ENCODE measurements around the gene ESRRG.
"Not testable (repeated sequence)": the region's sequence is repeated elsewhere in the genome, so short reads cannot be mapped to it uniquely, and the experiment has no call there.

Gene ESRRG

GRCh38 chr1:216560527-216560926 lies 162.7 kb downstream of the ESRRG start:
- no peak for DNase-seq

DNA sequence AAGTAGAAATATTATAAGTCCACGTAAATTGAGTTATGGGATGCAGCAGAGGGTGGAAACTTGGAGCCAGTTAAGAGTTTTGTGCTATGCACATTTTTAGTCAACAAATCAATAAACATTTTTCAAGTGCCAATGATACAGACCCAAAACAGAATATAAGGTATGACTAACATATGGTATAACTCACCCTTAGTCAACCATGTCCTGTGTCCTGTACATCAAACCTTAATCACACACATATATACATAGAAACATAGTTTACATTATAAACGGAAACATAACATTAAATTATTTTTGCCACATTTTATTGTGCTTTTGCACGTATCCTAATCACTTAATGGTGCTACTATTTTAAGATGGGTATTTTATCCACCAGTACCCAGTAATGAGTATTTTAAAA lies 163.9 kb downstream of the ESRRG start:
- DNase-seq, result no peak

GRCh38 chr1:216555653-216556052 lies 167.6 kb downstream of the ESRRG start:
- DNase-seq, result no peak

GRCh38 chr1:216554934-216555333 lies 168.3 kb downstream of the ESRRG start:
- peak; percentile 44 for DNase-seq

DNA sequence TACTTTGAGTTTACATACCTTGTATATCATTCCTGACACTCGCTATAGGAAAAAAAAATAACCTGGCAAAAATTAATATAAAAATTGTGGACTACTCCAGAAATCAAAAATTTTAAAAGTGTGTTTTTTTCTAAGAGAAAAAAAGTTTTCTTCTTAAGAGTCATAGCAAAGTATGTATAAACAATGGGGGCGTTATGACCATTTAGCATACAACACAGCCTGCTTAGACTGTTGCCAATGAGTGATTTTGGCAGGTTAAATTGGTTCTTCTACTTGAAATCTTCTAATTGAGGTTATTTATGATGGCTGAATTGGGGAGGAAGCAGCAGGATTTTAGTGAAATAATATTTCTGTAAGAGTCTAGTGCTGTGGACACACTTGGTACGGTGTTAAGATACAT lies 169.5 kb downstream of the ESRRG start:
- DNase-seq, result no peak

- no peak for DNase-seq
Measured at GRCh38 chr1:216553040-216553439, 170.2 kb downstream of the ESRRG start.

- no peak for DNase-seq
Measured at GRCh38 chr1:216549796-216550195, 173.4 kb downstream of the ESRRG start.

DNA sequence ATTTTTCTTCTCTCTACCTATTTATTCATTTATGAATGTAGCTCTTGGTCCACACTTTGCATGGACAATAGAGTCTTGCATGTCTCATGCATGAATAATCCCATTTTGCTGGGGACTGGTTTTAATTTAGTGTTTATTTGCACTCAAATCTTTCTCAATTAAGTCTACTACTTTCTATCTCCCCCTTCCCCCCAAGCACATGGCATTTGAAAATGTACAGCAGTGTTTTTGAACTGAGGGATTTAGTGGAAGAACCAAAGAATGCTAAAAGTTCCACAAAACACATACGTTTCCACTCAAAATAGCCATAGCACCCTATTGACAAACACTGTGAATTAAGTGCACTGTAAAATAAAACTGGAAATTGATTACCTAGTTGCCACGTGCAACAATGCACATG lies 180.5 kb downstream of the ESRRG start:
- no peak for DNase-seq

GRCh38 chr1:216542263-216542662 lies 181.0 kb downstream of the ESRRG start:
- DNase-seq, result no peak

GRCh38 chr1:216535751-216536150 lies 187.5 kb downstream of the ESRRG start:
- DNase-seq, result no peak

- no peak for DNase-seq
Measured at GRCh38 chr1:216535059-216535458, 188.2 kb downstream of the ESRRG start.

DNA sequence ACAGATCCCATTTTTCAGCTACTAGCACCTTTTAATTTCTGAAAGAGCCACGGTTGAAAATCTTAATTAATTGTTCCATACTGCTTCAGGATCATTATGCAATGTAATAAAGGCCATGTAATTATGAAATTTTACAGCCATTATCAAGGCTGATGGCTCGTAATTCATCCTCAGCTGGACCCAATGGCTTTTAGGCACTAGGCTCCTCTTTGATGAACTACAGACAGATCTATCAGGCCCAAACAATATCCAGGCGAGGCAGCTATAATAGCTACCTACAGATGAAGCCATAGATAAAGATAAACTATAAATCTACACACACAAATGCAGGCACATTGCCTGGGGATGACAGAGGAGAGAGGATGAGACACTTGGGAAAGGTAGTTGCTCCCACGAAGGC lies 189.5 kb downstream of the ESRRG start:
- DNase-seq, result no peak

DNA sequence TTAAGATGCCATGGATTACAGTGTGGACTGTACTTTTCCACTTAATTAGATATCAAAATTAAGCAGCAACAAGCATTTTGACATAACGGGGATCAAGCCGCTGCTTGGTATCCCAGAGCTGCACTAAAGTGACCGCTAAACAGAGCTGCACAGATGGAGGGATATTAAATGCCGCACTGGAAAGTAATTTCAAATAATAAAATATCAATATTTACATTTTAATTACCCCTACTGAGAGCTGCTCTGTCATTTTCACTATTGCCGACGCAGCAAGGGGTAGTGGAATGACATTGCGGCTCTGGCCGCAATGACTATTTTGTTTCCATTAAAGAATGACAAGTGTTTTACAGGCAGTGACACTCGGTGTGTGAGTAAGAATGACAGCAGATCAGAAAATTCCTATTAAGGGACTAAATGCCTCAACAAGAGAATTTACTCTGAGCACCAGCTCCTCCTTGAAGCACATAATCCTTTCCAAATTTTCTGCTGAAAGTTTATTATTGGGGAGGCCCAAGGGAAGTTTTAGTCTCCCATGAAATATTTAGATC lies 190.9 kb downstream of the ESRRG start:
- DNase-seq, result no peak

DNA sequence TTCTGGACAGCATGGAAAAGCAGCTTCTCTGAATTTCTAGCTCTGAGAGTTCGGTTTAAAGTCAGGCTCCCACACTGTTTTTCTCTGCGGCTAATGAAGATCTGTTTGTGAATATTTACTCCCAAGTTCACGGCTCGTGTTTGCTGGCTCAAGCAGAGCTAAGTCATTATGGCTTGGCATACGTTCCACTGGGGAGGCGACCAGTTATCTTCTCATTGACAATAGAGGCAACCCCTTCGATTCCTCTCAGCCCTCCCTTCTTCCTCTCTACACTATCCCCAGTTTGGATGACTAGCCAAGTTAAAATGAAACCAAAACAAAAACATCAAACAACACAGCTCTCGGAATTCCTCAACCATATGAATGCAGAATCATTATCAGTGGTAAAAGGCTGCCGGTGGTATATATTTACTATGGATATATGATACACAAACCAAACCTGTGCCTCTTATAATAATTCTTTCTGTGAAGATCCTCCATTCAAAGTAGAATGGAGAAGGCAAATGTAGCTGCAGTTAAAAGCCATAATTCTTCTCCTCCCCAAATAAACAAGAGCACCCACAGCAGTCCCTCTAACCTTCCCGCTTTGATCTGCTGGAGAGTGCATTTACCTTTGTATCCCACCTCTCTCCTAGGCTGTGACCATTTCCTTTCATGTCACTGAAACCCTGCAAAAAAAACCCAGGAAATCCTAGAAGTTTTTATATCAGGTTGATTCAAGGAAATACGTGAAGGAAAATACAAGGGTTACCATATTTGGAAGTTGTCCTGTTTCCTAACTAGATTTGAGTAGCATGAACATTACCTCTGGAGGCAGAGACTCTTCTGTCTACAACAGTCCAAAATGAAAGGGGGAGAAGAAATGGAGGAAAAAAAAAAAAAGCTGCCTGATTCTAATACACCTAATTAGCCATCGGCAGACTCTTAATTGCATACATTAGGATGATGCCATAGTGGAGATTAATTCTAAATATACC lies 191.7 kb downstream of the ESRRG start:
- peak; percentile 50 for DNase-seq

- DNase-seq, result not testable (repeated sequence)
Measured at GRCh38 chr1:216529851-216530250, 193.4 kb downstream of the ESRRG start.

DNA sequence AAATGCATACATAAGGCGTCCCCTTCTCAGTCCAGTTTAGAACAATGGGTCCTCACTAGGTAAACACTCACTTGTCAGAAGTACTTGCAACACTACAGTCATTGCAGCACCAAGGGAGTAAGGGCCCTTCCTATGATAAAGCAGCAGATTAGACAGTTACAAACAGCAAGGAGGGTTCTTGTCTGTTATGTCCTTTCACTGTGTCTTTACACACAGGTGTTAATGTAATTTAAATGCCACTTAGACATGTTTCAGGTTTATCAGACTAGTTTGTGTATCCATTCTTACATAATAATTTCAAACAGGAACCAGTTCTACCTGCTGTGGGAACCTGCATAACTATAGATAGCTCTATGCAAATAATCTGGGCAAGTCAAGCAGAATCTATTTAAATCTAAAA lies 194.4 kb downstream of the ESRRG start:
- DNase-seq, result no peak

DNA sequence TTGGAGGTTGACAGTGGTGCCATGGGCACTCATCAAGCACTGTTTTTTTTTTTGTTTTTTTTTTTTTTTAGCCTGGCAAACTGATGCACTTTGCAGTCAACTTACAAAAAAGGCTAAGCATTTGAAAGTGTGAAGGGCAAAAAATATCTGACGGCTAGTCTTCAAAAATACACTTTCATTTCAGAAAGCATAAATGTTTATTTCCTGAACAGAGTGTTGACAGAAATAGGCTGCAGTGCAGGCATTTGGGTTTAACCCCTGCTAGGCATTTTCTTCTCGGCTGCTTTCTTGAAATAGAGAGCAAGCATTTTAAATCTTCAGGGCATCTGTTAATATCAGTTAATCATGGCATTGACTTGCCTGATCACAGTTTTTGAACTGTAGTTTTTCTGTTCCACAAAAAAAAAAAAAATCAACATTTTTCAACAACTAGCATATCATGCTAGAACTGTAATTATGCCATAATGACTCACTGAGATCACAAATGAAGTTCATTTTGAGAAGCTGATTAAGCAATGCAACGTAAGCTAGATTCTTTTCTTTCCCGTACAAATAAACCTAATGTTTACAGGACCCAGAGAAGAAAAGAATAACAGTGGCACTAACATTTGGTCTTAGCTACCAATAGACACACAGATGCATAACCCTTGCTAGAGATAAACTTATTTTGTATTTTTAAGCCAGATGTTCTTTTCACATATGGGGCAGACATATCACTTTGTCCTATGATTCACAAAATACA lies 199.6 kb downstream of the ESRRG start:
- no peak for DNase-seq

DNA sequence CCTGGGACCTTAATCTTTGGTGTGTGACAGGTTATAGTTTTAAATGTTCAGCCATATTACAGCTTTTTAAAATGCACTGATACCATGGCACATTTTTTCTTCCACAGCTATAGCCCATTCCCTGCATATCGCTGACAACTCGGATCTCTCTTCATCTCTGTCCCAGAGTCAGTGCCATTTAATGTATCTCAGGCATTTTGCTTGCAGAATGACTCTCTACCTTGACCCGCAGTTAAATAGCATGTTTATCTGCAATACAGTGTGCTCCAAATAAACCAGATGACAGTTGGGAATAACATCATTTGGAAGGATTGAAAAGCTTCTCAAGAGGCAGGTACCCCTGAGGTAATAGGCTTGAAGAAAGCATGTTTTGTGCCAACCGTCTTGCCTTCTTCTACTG lies 200.2 kb downstream of the ESRRG start:
- no peak for DNase-seq

- DNase-seq, result no peak
Measured at GRCh38 chr1:216521477-216521876, 201.8 kb downstream of the ESRRG start.

GRCh38 chr1:216518844-216519627 lies 204.2 kb downstream of the ESRRG start:
- no peak for DNase-seq

DNA sequence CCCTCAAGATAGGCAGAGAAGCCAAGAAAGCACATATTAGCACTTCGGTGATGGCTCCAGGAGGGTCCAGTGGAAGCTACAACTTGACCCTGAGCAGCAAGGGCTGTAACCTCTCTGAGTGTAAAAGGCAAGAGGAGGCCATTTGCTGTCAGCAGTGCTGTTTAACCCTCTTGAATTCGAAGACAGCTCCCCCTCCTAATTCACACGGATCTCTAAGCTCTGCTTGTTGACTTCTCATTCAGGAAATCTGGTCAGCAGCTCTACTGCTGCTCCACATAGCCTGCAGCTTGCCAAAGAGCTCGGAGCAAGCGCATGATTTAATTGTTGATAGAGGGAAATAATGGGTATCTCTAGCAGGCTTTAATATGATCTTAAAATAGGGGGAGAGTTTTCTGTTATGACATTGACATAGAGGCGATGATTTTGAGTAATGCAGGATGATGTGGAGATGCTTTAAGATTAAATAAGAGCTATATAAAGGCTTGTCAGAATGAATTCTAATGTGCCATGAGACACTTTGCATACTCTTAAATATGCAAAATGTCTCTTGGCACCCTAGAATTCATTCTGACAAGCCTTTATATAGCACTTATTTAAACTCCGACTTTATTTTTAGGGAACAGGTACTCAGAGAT lies 220.6 kb downstream of the ESRRG start:
- no peak for DNase-seq

GRCh38 chr1:216500273-216500967 lies 222.8 kb downstream of the ESRRG start:
- DNase-seq, result no peak
